HEK293 (cell line): ENCODE measurements around the gene MYO7B.

Experiments used
- EGR2 ChIP-seq: fragments of 450-650 bp; formaldehyde crosslinking; IDR thresholded peaks from 2 replicates; pipeline ENCODE4 v1.5.1; 2016; ENCODE audit warnings: low read depth, missing biosample characterization, missing genetic modification characterization
- GLIS2 ChIP-seq: fragments of 450-650 bp; formaldehyde crosslinking; IDR thresholded peaks from 2 replicates; pipeline ENCODE4 v1.5.1; 2016; ENCODE audit warnings: missing biosample characterization, missing genetic modification characterization
- KLF1 ChIP-seq: fragments of 450-650 bp; formaldehyde crosslinking; IDR thresholded peaks from 2 replicates; pipeline ENCODE4 v1.5.1; 2016; ENCODE audit warnings: missing biosample characterization, missing genetic modification characterization
- KLF7 ChIP-seq: fragments of 450-650 bp; formaldehyde crosslinking; IDR thresholded peaks from 2 replicates; pipeline ENCODE4 v1.5.1; 2016; ENCODE audit warnings: missing biosample characterization, missing genetic modification characterization, borderline replicate concordance
- ZBTB1 ChIP-seq: fragments of 450-650 bp; formaldehyde crosslinking; IDR thresholded peaks from 2 replicates; pipeline ENCODE4 v1.5.1; 2016; ENCODE audit warnings: missing biosample characterization, missing genetic modification characterization
- ZFHX2 ChIP-seq: fragments of 450-650 bp; formaldehyde crosslinking; conservative IDR thresholded peaks from 2 replicates; pipeline ENCODE4 v1.5.1; 2016; ENCODE audit warnings: missing biosample characterization, missing genetic modification characterization
- ZFP37 ChIP-seq: fragments of 450-650 bp; formaldehyde crosslinking; IDR thresholded peaks from 2 replicates; pipeline ENCODE4 v1.5.1; 2016; ENCODE audit warnings: missing biosample characterization, missing genetic modification characterization
- ZNF112 ChIP-seq: fragments of 450-650 bp; formaldehyde crosslinking; IDR thresholded peaks from 2 replicates; pipeline ENCODE4 v1.5.0; 2017; ENCODE audit warnings: missing biosample characterization, missing genetic modification characterization
- ZNF114 ChIP-seq: fragments of 450-650 bp; formaldehyde crosslinking; IDR thresholded peaks from 2 replicates; pipeline ENCODE4 v1.5.0; 2017; ENCODE audit warnings: missing biosample characterization, missing genetic modification characterization
- ZNF132 ChIP-seq: fragments of 450-650 bp; formaldehyde crosslinking; IDR thresholded peaks from 2 replicates; pipeline ENCODE4 v1.5.1; 2017; ENCODE audit warnings: missing biosample characterization, missing genetic modification characterization, borderline replicate concordance
- ZNF169 ChIP-seq: fragments of 450-650 bp; formaldehyde crosslinking; IDR thresholded peaks from 2 replicates; pipeline ENCODE4 v1.5.1; 2016; ENCODE audit warnings: missing biosample characterization, missing genetic modification characterization
- ZNF221 ChIP-seq: fragments of 450-650 bp; formaldehyde crosslinking; IDR thresholded peaks from 2 replicates; pipeline ENCODE4 v1.5.1; 2017; ENCODE audit warnings: missing biosample characterization, missing genetic modification characterization, borderline replicate concordance
- ZNF248 ChIP-seq: fragments of 450-650 bp; formaldehyde crosslinking; IDR thresholded peaks from 2 replicates; pipeline ENCODE4 v1.5.1; 2017; ENCODE audit warnings: missing biosample characterization, missing genetic modification characterization
- ZNF37A ChIP-seq: fragments of 450-650 bp; IDR thresholded peaks from 2 replicates; pipeline ENCODE4 v1.5.1; 2018; ENCODE audit warnings: missing biosample characterization, missing genetic modification characterization
- ZNF449 ChIP-seq: fragments of 450-650 bp; formaldehyde crosslinking; IDR thresholded peaks from 2 replicates; pipeline ENCODE4 v1.5.1; 2017; ENCODE audit warnings: missing biosample characterization, mild to moderate bottlenecking, missing genetic modification characterization, moderate library complexity
- ZNF488 ChIP-seq: fragments of 450-650 bp; formaldehyde crosslinking; IDR thresholded peaks from 2 replicates; pipeline ENCODE4 v1.5.1; 2016; ENCODE audit warnings: missing biosample characterization, missing genetic modification characterization
- ZNF501 ChIP-seq: fragments of 450-650 bp; formaldehyde crosslinking; IDR thresholded peaks from 2 replicates; pipeline ENCODE4 v1.5.1; 2016; ENCODE audit warnings: missing biosample characterization, missing genetic modification characterization
- ZNF704 ChIP-seq: fragments of 450-650 bp; formaldehyde crosslinking; IDR thresholded peaks from 2 replicates; pipeline ENCODE4 v1.5.1; 2016; ENCODE audit warnings: missing biosample characterization, missing genetic modification characterization
- ZNF776 ChIP-seq: fragments of 450-650 bp; formaldehyde crosslinking; IDR thresholded peaks from 2 replicates; pipeline ENCODE4 v1.5.0; 2017; ENCODE audit warnings: missing biosample characterization, missing genetic modification characterization, borderline replicate concordance
- TF ChIP-seq, protein P1 (sequence below): fragments of 450-650 bp; formaldehyde crosslinking; IDR thresholded peaks from 2 replicates; pipeline ENCODE4 v1.5.1; 2016; ENCODE audit warnings: missing biosample characterization, missing genetic modification characterization
- TF ChIP-seq, protein P2 (sequence below): fragments of 450-650 bp; formaldehyde crosslinking; conservative IDR thresholded peaks from 2 replicates; pipeline ENCODE4 v1.5.1; 2016; ENCODE audit warnings: low read depth, missing biosample characterization, missing genetic modification characterization
- TF ChIP-seq, protein P3 (sequence below): fragments of 450-650 bp; formaldehyde crosslinking; IDR thresholded peaks from 2 replicates; pipeline ENCODE4 v1.5.1; 2016; ENCODE audit warnings: missing biosample characterization, missing genetic modification characterization
- TF ChIP-seq, protein P4 (sequence below): IDR thresholded peaks from 2 replicates; pipeline ENCODE4 v1.6.1; 2011; ENCODE audit warnings: mild to moderate bottlenecking, low read depth, low read length, borderline replicate concordance

Gene MYO7B

GRCh38 chr2:127672341-127673224 is 137.1 kb downstream of the MYO7B start (continued):
- TF ChIP-seq, protein P1, sequence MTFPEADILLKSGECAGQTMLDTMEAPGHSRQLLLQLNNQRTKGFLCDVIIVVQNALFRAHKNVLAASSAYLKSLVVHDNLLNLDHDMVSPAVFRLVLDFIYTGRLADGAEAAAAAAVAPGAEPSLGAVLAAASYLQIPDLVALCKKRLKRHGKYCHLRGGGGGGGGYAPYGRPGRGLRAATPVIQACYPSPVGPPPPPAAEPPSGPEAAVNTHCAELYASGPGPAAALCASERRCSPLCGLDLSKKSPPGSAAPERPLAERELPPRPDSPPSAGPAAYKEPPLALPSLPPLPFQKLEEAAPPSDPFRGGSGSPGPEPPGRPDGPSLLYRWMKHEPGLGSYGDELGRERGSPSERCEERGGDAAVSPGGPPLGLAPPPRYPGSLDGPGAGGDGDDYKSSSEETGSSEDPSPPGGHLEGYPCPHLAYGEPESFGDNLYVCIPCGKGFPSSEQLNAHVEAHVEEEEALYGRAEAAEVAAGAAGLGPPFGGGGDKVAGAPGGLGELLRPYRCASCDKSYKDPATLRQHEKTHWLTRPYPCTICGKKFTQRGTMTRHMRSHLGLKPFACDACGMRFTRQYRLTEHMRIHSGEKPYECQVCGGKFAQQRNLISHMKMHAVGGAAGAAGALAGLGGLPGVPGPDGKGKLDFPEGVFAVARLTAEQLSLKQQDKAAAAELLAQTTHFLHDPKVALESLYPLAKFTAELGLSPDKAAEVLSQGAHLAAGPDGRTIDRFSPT (tag by site-specific recombination), result no peak
- TF ChIP-seq ZNF704 (tag by site-specific recombination) (no peak), ZNF169 (no peak), ZNF248 (no peak), ZFP37 (tag by site-specific recombination) (no peak), ZFHX2 (tag by site-specific recombination) (peak; percentile 54), ZNF488 (no peak), ZNF221 (tag by site-specific recombination) (no peak), ZNF112 (tag by site-specific recombination) (no peak), ZNF37A (tag by site-specific recombination) (no peak), ZNF449 (tag by site-specific recombination) (no peak), KLF1 (tag by site-specific recombination) (peak; percentile 68), ZNF501 (no peak), ZNF776 (no peak), GLIS2 (tag by site-specific recombination) (0 out of 2 replicates have a peak, but pooled peaks have one; percentile 51), ZBTB1 (no peak), EGR2 (peak; percentile 55), KLF7 (tag by site-specific recombination) (no peak), ZNF114 (tag by site-specific recombination) (no peak), ZNF132 (tag by site-specific recombination) (no peak)
- TF ChIP-seq, protein P2, sequence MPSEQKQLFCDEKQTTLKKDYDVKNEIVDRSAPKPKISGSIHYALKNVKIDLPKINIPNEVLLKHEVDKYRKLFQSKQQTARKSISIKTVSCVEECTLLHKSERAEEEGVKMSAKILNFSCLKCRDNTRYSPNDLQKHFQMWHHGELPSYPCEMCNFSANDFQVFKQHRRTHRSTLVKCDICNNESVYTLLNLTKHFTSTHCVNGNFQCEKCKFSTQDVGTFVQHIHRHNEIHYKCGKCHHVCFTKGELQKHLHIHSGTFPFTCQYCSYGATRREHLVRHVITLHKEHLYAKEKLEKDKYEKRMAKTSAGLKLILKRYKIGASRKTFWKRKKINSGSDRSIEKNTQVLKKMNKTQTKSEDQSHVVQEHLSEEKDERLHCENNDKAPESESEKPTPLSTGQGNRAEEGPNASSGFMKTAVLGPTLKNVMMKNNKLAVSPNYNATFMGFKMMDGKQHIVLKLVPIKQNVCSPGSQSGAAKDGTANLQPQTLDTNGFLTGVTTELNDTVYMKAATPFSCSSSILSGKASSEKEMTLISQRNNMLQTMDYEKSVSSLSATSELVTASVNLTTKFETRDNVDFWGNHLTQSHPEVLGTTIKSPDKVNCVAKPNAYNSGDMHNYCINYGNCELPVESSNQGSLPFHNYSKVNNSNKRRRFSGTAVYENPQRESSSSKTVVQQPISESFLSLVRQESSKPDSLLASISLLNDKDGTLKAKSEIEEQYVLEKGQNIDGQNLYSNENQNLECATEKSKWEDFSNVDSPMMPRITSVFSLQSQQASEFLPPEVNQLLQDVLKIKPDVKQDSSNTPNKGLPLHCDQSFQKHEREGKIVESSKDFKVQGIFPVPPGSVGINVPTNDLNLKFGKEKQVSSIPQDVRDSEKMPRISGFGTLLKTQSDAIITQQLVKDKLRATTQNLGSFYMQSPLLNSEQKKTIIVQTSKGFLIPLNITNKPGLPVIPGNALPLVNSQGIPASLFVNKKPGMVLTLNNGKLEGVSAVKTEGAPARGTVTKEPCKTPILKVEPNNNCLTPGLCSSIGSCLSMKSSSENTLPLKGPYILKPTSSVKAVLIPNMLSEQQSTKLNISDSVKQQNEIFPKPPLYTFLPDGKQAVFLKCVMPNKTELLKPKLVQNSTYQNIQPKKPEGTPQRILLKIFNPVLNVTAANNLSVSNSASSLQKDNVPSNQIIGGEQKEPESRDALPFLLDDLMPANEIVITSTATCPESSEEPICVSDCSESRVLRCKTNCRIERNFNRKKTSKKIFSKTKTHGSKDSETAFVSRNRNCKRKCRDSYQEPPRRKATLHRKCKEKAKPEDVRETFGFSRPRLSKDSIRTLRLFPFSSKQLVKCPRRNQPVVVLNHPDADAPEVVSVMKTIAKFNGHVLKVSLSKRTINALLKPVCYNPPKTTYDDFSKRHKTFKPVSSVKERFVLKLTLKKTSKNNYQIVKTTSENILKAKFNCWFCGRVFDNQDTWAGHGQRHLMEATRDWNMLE, result no peak
- TF ChIP-seq, protein P3, sequence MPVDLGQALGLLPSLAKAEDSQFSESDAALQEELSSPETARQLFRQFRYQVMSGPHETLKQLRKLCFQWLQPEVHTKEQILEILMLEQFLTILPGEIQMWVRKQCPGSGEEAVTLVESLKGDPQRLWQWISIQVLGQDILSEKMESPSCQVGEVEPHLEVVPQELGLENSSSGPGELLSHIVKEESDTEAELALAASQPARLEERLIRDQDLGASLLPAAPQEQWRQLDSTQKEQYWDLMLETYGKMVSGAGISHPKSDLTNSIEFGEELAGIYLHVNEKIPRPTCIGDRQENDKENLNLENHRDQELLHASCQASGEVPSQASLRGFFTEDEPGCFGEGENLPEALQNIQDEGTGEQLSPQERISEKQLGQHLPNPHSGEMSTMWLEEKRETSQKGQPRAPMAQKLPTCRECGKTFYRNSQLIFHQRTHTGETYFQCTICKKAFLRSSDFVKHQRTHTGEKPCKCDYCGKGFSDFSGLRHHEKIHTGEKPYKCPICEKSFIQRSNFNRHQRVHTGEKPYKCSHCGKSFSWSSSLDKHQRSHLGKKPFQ (tag by site-specific recombination), result no peak
- TF ChIP-seq, protein P4, sequence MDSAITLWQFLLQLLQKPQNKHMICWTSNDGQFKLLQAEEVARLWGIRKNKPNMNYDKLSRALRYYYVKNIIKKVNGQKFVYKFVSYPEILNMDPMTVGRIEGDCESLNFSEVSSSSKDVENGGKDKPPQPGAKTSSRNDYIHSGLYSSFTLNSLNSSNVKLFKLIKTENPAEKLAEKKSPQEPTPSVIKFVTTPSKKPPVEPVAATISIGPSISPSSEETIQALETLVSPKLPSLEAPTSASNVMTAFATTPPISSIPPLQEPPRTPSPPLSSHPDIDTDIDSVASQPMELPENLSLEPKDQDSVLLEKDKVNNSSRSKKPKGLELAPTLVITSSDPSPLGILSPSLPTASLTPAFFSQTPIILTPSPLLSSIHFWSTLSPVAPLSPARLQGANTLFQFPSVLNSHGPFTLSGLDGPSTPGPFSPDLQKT, result no peak
